ENCODE measurements around the gene SPRYD7. TPM values are rescaled to one million over a fixed set of nuclear protein-coding genes. Genes with fewer than 3 reads are reported as not detected.

SPRYD7 gene
- total RNA-seq, 2 experiments from 2014 or later: 7.6 to 8.1 TPM

DNA sequence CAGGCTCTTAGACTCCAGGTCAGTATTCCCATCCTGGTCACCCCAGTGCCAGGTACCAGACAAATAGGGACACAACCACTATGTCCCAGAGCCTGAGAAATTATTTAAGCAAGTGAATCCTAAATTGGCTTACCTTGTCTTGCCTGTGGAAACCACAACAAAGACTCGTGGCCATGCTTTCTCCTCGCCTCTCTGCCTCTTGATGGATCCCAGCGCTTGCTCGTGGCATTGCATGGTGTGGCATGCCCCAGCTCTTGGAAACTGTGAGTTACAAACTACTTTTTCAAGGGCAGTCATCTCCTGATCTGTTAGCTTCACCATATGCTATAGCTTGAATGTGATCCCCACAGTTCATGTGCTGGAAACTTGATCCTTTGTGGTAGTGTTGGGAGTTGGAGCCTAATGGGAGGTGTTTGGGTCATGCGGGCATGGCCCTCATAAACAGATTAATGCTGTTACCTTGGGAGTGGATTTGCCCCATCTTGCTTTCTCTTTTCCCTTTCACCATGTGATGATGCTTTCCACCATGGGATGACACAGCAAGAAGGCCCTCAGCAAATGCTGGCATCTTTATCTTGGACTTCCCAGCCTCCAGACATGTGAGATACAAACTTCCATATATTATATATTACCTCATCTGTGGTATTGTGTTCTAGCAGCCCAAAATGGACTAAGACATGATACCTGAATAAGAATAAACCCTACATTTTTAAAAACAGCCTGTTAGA, 31.2 kb downstream of the SPRYD7 start:
- H3K9me3 Mint-ChIP-seq: no peaks in the 10 kb centered on the region
- no peaks in the 10 kb centered on the region for H3K27me3 Mint-ChIP-seq
- no peak overlapping the region for H3K4me3 Mint-ChIP-seq
- peaks cover 1% of the 10 kb centered on the region for H3K4me1 Mint-ChIP-seq
- H3K27ac Mint-ChIP-seq: no peak overlapping the region
- DNase-seq: no peak
- H3K36me3 Mint-ChIP-seq: no peaks in the 10 kb centered on the region

DNA sequence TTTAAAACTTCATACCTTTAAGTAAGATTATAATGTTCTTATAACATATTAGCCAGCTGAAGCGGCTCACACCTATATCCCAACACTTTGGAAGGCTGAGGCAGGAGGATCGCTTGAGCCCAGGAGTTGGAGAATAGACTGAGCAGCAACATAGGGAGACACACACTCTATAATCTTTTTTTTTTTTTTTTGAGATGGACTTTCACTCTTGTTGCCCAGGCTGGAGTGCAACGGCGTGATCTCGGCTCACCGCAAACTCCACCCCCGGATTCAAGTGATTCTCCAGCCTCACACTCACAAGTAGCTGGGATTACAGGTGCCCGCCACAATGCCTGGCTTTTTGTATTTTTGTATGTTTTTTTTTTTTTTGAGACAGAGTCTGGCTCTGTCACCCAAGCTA, 37.3 kb downstream of the SPRYD7 start:
- Mint-ChIP-seq H3K27ac (no peak overlapping the region), H3K4me1 (no peaks in the 10 kb centered on the region), H3K4me3 (no peak overlapping the region), H3K36me3 (no peaks in the 10 kb centered on the region), H3K27me3 (no peaks in the 10 kb centered on the region), H3K9me3 (no peaks in the 10 kb centered on the region)
- DNase-seq: no peak

DNA sequence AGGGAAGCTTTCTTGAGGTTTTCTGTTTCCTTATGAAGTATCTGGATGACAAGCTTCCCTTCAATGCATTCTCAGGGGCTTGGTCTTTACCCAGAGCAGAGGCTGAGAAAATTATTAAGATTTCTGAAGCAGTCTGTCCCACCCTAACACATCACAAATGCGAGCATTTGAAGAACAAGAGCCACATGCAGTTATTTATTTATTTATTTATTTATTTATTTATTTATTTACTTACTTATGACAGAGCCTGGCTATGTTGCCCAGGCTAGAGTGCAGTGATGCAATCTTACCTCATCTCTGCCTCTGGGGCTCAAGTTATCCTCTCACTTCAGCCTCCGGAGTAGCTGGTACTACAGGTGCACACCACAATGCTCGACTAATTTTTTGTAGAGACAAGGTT, 38.4 kb downstream of the SPRYD7 start:
- Mint-ChIP-seq H3K4me3 (no peak overlapping the region), H3K36me3 (no peaks in the 10 kb centered on the region), H3K9me3 (no peaks in the 10 kb centered on the region), H3K27me3 (no peaks in the 10 kb centered on the region), H3K4me1 (no peaks in the 10 kb centered on the region), H3K27ac (no peak overlapping the region)
- DNase-seq: no peak

DNA sequence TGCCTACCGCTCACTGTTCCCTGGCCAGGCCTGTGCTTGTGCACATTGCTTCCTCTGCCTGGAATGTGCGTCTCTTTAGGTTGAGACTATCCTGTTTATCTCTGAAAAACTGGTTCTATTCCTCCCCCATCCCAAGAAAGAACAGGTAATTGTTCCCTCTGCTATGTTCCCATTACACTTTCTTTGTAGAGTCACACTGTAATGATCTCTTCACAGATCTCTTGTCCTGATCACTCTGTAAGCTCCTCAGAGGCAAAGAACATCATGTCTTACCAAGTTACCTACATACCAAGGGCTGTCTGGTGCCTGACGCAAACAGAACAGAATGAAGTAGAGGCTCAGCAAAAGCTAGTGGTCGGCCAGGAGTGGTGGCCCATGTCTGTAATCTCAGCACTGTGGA, 40.3 kb downstream of the SPRYD7 start:
- Mint-ChIP-seq H3K36me3 (no peaks in the 10 kb centered on the region), H3K9me3 (no peaks in the 10 kb centered on the region), H3K4me1 (no peaks in the 10 kb centered on the region), H3K27me3 (no peaks in the 10 kb centered on the region), H3K4me3 (no peak overlapping the region), H3K27ac (no peak overlapping the region)
- DNase-seq: no peak

DNA sequence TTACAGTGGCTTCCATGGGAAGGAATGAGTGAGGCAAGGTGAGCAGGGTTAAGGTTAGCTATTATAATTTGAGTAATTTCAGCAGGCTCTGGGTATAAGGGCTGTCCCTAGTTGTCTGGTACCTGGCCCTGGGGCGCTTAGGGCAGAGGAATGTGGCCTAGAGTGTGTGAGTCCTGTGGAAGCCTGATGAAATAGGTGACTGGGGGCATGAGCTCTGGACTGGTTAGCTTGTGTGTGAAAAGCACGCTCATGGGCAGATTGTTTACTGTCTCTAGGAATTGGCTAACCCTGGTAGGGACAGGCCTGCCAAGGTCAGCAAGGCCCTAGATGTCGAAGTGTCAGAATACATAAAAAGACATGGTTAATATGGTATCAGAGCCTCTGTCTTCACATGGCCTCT, 42.5 kb downstream of the SPRYD7 start:
- Mint-ChIP-seq H3K9me3 (no peaks in the 10 kb centered on the region), H3K27ac (no peak overlapping the region), H3K27me3 (no peaks in the 10 kb centered on the region), H3K4me3 (no peak overlapping the region), H3K4me1 (no peaks in the 10 kb centered on the region), H3K36me3 (no peaks in the 10 kb centered on the region)
- no peak for DNase-seq

DNA sequence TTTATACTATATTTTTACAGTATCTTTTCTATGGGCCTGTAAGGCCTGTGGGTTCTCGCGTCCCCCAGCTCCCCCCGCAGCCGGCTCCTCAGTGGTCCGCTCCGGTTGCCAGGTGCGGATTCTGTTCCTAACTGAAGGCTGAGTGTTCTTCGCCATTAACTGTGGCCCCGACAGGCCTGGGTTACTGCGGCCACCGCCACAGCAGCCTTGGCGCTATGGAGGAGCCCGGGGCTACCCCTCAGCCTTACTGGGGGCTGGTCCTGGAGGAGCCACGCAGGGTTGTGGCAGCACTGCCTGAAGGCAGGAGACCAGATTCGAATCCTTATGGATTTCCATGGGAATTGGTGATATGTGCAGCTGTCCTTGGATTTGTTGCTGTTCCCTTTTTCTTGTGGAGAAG, 45.8 kb downstream of the SPRYD7 start:
- Mint-ChIP-seq H3K36me3 (no peaks in the 10 kb centered on the region), H3K27ac (no peak overlapping the region), H3K9me3 (peaks cover 1% of the 10 kb centered on the region), H3K4me3 (no peak overlapping the region), H3K27me3 (no peaks in the 10 kb centered on the region), H3K4me1 (no peaks in the 10 kb centered on the region)
- DNase-seq: no peak

DNA sequence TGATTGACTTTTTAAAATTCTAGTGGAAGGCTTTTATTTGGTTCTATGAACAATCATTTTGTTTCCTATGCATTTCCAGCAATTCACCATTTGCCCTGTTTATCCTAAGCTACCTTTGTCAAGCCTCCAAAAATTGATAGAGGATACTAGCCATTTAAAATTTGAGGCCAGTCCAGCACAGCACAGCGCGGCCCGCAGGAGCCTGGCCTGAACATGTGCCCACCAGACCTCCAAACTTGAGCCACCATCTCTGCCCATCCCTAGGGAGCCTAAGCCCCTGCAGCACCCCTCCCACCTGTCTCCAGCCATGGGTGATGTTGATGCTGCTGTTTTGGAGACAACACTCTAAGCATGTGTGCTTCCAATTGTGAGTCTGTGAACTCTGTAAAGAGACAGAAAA, 57.5 kb downstream of the SPRYD7 start:
- no peak overlapping the region for H3K4me3 Mint-ChIP-seq
- no peaks in the 10 kb centered on the region for H3K4me1 Mint-ChIP-seq
- peaks cover 20% of the 10 kb centered on the region for H3K9me3 Mint-ChIP-seq
- no peak for DNase-seq
- H3K27ac Mint-ChIP-seq: no peak overlapping the region
- peaks cover 5% of the 10 kb centered on the region for H3K36me3 Mint-ChIP-seq
- peaks cover 5% of the 10 kb centered on the region for H3K27me3 Mint-ChIP-seq

DNA sequence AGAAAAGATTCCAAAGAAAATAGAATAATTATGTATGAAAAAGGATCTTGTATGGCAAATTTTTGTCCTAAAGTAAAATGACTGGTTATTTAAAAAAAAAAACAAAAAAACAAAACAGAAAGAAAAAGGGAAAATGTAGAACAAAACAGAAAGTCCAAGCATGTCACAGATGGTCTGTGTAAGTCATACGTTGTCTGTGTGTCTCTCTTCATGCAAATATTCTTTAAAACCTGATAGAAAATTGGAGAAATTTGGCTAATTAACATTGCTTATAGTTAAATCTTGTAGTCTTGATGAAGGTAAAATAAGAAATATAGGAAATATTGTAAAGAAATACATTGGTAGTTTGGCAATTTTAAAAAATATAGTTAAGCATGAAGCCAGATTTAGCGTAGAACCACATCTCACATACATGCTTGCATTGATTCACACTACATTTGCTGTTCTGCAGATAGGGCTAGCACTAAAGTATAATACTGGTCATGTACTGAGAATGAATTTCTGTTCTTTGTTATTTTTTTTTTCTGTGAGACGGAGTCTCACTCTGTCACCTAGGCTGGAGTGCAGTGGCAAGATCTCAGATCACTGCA, 58.4 kb downstream of the SPRYD7 start:
- H3K4me3 Mint-ChIP-seq: no peak overlapping the region
- peaks cover 5% of the 10 kb centered on the region for H3K36me3 Mint-ChIP-seq
- peaks cover 20% of the 10 kb centered on the region for H3K9me3 Mint-ChIP-seq
- H3K27ac Mint-ChIP-seq: no peak overlapping the region
- DNase-seq: no peak
- H3K27me3 Mint-ChIP-seq: peaks cover 5% of the 10 kb centered on the region
- no peaks in the 10 kb centered on the region for H3K4me1 Mint-ChIP-seq

DNA sequence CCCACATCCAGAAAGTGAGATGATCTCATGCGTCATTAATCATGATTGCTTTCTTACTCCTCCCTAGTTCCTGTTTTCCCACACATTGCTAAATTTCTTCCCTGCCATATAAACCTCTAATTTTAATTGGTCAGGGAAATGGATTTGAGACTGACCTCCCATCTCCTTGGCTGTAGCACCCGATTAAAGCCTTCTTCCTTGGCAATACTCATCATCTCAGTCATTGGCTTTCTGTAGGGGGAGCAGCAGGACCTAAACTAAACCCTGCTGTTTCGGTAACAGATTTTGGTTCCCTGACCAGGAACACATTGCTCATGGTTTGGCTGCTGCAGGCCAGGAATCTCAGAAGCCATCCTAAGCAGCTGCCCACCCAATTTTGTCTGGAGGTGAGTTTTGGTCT, 61.7 kb downstream of the SPRYD7 start:
- Mint-ChIP-seq H3K36me3 (peaks cover 5% of the 10 kb centered on the region), H3K27ac (no peak overlapping the region), H3K4me3 (no peak overlapping the region), H3K27me3 (no peaks in the 10 kb centered on the region), H3K9me3 (peaks cover 20% of the 10 kb centered on the region), H3K4me1 (no peaks in the 10 kb centered on the region)
- no peak for DNase-seq

DNA sequence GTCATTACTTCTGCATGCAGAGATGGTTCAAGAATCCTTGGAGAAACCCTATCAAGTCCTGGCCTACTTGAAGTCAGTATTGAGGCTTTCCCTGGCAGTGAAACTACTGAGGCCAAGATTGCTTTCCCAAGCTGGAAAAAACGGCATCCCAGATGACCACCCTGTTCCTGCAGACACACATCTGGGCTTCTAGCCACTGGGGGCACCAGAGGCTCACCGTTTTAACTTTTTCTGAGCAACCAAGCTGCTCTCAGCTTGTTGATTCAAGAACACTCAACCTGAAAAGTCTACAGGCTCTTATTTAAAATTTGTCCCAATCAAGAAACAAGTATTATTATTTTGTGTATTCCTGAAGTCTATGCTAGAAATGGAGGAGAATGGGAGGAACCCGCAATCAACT, 66.6 kb downstream of the SPRYD7 start:
- no peaks in the 10 kb centered on the region for H3K4me1 Mint-ChIP-seq
- no peak overlapping the region for H3K4me3 Mint-ChIP-seq
- DNase-seq: no peak

DNA sequence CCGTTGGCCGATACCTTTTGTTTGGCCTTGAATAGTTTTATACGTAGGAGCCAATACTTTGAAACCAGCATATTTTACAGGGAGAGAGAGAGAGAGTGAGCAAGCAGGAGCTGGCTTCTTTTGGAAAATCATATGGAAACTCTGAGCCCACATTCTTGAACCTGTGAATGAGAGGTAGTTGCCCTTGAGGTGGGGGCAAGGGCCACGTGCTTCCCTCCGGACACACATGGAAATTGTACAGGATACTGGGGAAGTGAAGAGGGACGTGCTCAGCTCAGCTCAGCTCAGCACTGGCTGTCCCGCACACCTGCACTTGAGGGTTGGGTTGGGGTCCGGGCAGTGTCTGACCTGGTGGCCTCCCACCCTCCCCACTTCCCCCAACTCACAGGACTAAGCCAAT, 68.3 kb downstream of the SPRYD7 start:
- no peaks in the 10 kb centered on the region for H3K4me1 Mint-ChIP-seq
- H3K4me3 Mint-ChIP-seq: no peak overlapping the region
- H3K27me3 Mint-ChIP-seq: no peaks in the 10 kb centered on the region
- H3K27ac Mint-ChIP-seq: no peak overlapping the region
- DNase-seq: no peak
- no peaks in the 10 kb centered on the region for H3K36me3 Mint-ChIP-seq
- no peaks in the 10 kb centered on the region for H3K9me3 Mint-ChIP-seq

More for the DNA sequence above, 66.6 kb downstream of the SPRYD7 start:
- H3K27me3 Mint-ChIP-seq: no peaks in the 10 kb centered on the region
- peaks cover 4% of the 10 kb centered on the region for H3K9me3 Mint-ChIP-seq
- H3K36me3 Mint-ChIP-seq: no peaks in the 10 kb centered on the region
- H3K27ac Mint-ChIP-seq: no peak overlapping the region

DNA sequence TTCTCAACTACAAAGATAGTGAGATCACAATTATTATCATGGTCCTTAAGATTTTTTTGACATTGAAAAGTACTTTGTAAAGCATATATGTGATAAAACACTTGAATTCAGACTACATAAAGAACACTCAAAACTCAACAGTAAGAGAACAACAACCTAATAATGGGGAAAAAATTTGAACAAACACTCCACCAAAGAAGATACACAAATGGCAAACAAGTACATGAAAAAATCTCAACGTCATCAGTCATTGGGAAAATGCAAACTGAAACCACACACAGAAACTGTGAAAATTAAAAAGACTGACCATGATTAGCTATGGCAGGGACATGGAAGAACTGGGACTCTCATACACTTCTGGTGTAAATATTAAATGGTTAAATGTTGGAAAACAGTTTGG, 70.9 kb downstream of the SPRYD7 start:
- no peak for DNase-seq
- Mint-ChIP-seq H3K9me3 (no peaks in the 10 kb centered on the region), H3K4me3 (no peak overlapping the region), H3K4me1 (no peaks in the 10 kb centered on the region), H3K36me3 (no peaks in the 10 kb centered on the region), H3K27me3 (no peaks in the 10 kb centered on the region), H3K27ac (no peak overlapping the region)

DNA sequence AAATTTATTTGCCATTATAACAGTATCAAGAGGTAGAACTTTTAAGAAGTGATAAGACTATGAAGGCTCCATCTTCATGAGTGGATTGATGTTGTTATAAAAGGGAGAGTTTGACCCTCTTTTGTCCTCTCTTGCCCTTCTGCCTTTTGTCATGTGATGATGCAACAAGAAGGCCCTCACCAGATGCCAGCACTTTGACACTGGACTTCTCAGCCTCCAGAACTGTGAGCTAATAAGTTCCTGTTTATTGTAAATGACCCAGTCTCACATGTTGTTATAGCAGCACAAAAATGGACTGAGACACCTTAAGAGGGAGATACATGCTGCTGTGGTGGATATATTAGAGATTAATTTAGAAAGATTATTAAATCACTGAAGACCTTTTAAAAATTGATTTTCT, 71.6 kb downstream of the SPRYD7 start:
- H3K27me3 Mint-ChIP-seq: no peaks in the 10 kb centered on the region

More for the DNA sequence above, 71.6 kb downstream of the SPRYD7 start:
- no peaks in the 10 kb centered on the region for H3K4me1 Mint-ChIP-seq
- no peak overlapping the region for H3K4me3 Mint-ChIP-seq
- no peak for DNase-seq
- no peaks in the 10 kb centered on the region for H3K9me3 Mint-ChIP-seq
- no peak overlapping the region for H3K27ac Mint-ChIP-seq
- no peaks in the 10 kb centered on the region for H3K36me3 Mint-ChIP-seq

All from activated naive CD8-positive, alpha-beta T cell treated with anti-CD3 and anti-CD28 coated beads for 36 hours (primary cell).